Uterus (tissue), 4 donors: ENCODE measurements around the gene WDR86. TPM values are rescaled to one million over a fixed set of nuclear protein-coding genes. Genes with fewer than 3 reads are reported as not detected.

ENCODE experiments used
- DNase-seq, 2 donors: peaks; one replicate each; pipeline ENCODE4 v3.0.0-alpha.2; 2019 to 2020
- H3K27ac ChIP-seq, 2 donors: fragments of 200-600 bp; sonication (generic); 1 replicate in 1 of 2; 2 replicates in 1 of 2; pipeline ENCODE4 v1.5.1; 2016 to 2018
- H3K27me3 ChIP-seq, 2 donors: fragments of 200-600 bp; sonication (generic); one replicate each; pipeline ENCODE4 v1.5.1; 2018 to 2019; ENCODE audit warnings: control low read depth in 1 of 2
- H3K36me3 ChIP-seq, 2 donors: fragments of 200-600 bp; sonication (generic); one replicate each; pipeline ENCODE4 v1.5.1; 2019; ENCODE audit warnings: control low read depth in 1 of 2
- H3K4me1 ChIP-seq, 2 donors: fragments of 200-600 bp; sonication (generic); one replicate each; pipeline ENCODE4 v1.5.1; 2018 to 2019; ENCODE audit warnings: control low read depth in 1 of 2
- H3K4me3 ChIP-seq, 2 donors: fragments of 200-600 bp; sonication (generic); 1 replicate in 1 of 2; 2 replicates in 1 of 2; pipeline ENCODE4 v1.5.1; 2018 to 2019; ENCODE audit warnings: mild to moderate bottlenecking in 1 of 2
- H3K9me3 ChIP-seq, 2 donors: fragments of 200-600 bp; sonication (generic); one replicate each; pipeline ENCODE4 v1.5.1; 2019; ENCODE audit warnings: control low read depth in 1 of 2
- CTCF ChIP-seq, 4 experiments: fragments of 200-600 bp in 2 of 4; fragments of 450-650 bp in 2 of 4; sonication (generic) in 2 of 4; IDR thresholded peaks; one replicate each; pipeline ENCODE4 v1.5.1; 2016 to 2019; ENCODE audit warnings: antibody characterized with exemption in 4 of 4, mild to moderate bottlenecking in 2 of 4, moderate library complexity in 1 of 4
- POLR2A ChIP-seq, 2 donors: fragments of 450-650 bp; IDR thresholded peaks; one replicate each; pipeline ENCODE4 v1.6.1; 2016; ENCODE audit warnings: antibody characterized with exemption in 2 of 2, mild to moderate bottlenecking in 1 of 2, moderate library complexity in 1 of 2
- intact Hi-C: fragments of 100-400 bp; cut with DNase I; formaldehyde crosslinking; loops from one replicate; pipeline ENCODE4 v1.15.1; 2023; ENCODE audit warnings: low total_unique reads
- total RNA-seq, 4 donors: library from RNA; depleted of rRNA in 3 of 4; stranded (reverse); fragments of >200 nt in 3 of 4; gene quantifications; one replicate each; pipeline versions ENCODE4 v1.1.0 to v1.2.4, GENCODE V29; 2014 to 2023
- donor health status: DM: yes; HTN: yes; CAD: no.

Gene WDR86
- total RNA-seq, 4 donors from 2014 or later: 3.2 to 100 (median 53.4) TPM

- no peak for DNase-seq
- Histone ChIP-seq H3K27ac (no peak overlapping the region), H3K9me3 (no peaks in the 10 kb centered on the region), H3K36me3 (no peaks in the 10 kb centered on the region), H3K4me3 (no peak overlapping the region), H3K4me1 (no peaks in the 10 kb centered on the region), H3K27me3 (no peaks in the 10 kb centered on the region)
- intact Hi-C loops: no loop called here
- TF ChIP-seq CTCF (IDR thresholded peaks at IDR 0.05) (no peak), POLR2A (IDR thresholded peaks at IDR 0.05) (no peak)
These were observed 16.5 kb downstream of the WDR86 start for GRCh38 chr7:151393031-151393977.

DNA sequence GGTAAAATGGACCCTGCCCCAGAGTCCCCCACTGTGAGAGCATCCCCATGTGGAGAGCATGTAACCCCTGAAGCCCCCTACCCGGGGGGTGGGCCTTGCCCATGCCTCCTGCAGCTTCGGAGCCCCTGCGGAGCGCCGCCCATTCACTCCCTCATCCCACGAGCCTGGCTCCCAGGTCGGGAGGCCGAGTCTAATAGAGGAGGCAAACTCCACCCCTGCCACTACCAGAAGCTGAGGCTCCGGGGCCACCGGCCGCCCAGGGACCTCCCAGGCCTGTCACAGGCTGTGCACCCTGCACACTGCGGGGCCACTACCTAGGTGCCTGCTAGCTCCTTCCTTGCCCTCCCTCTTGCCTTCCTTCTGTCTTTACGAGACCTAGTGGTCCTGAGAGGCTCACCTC lies 17.4 kb downstream of the WDR86 start:
- DNase-seq: no peak
- intact Hi-C loops: no loop called here
- H3K27ac ChIP-seq: no peak overlapping the region
- H3K4me1 ChIP-seq: no peaks in the 10 kb centered on the region
- no peaks in the 10 kb centered on the region for H3K36me3 ChIP-seq
- no peaks in the 10 kb centered on the region for H3K27me3 ChIP-seq
- no peak overlapping the region for H3K4me3 ChIP-seq
- H3K9me3 ChIP-seq: no peaks in the 10 kb centered on the region
- TF ChIP-seq POLR2A (IDR thresholded peaks at IDR 0.05) (no peak), CTCF (IDR thresholded peaks at IDR 0.05) (no peak)

- intact Hi-C loops: no loop called here
- TF ChIP-seq CTCF (IDR thresholded peaks at IDR 0.05): no peak
- TF ChIP-seq POLR2A (IDR thresholded peaks at IDR 0.05): no peak
These were observed 17.8 kb downstream of the WDR86 start for GRCh38 chr7:151392002-151392401.

GRCh38 chr7:151391358-151391730 lies 18.5 kb downstream of the WDR86 start:
- no peaks in the 10 kb centered on the region for H3K4me1 ChIP-seq
- no peak for TF ChIP-seq POLR2A (IDR thresholded peaks at IDR 0.05)
- TF ChIP-seq CTCF (IDR thresholded peaks at IDR 0.05): no peak
- no peaks in the 10 kb centered on the region for H3K27me3 ChIP-seq
- no peak for DNase-seq
- H3K27ac ChIP-seq: no peak overlapping the region
- no peaks in the 10 kb centered on the region for H3K36me3 ChIP-seq
- H3K9me3 ChIP-seq: no peaks in the 10 kb centered on the region
- intact Hi-C loops: no loop called here
- H3K4me3 ChIP-seq: no peak overlapping the region

More at GRCh38 chr7:151392002-151392401, 17.8 kb downstream of the WDR86 start:
- DNase-seq: no peak
- H3K27me3 ChIP-seq: no peaks in the 10 kb centered on the region
- no peaks in the 10 kb centered on the region for H3K4me1 ChIP-seq
- H3K27ac ChIP-seq: no peak overlapping the region
- no peak overlapping the region for H3K4me3 ChIP-seq
- no peaks in the 10 kb centered on the region for H3K9me3 ChIP-seq
- no peaks in the 10 kb centered on the region for H3K36me3 ChIP-seq

- Histone ChIP-seq H3K27ac (no peak overlapping the region), H3K27me3 (no peaks in the 10 kb centered on the region), H3K4me3 (no peak overlapping the region), H3K4me1 (no peaks in the 10 kb centered on the region), H3K9me3 (no peaks in the 10 kb centered on the region), H3K36me3 (no peaks in the 10 kb centered on the region)
- no peak for DNase-seq
- no peak for TF ChIP-seq CTCF (IDR thresholded peaks at IDR 0.05)
- no peak for TF ChIP-seq POLR2A (IDR thresholded peaks at IDR 0.05)
- intact Hi-C loops: no loop called here
These were observed 19.1 kb downstream of the WDR86 start for GRCh38 chr7:151390598-151391357.
